ENCODE data around the gene SMIM13.

The SMIM13 gene

GRCh38 chr6:11161031-11161956, 67.7 kb downstream of the SMIM13 start:
- DNase-seq: no peak

- no peak for DNase-seq
Observed at GRCh38 chr6:11162262-11162661, 68.6 kb downstream of the SMIM13 start.

GRCh38 chr6:11163932-11164331, 70.3 kb downstream of the SMIM13 start:
- no peak for DNase-seq

GRCh38 chr6:11164717-11165646, 71.3 kb downstream of the SMIM13 start:
- no peak for DNase-seq

- no peak for DNase-seq
Observed at GRCh38 chr6:11166948-11167347, 73.3 kb downstream of the SMIM13 start.

- DNase-seq: no peak
Observed at GRCh38 chr6:11168091-11168635, 74.5 kb downstream of the SMIM13 start.

- no peak for DNase-seq
Observed at GRCh38 chr6:11171952-11172351, 78.3 kb downstream of the SMIM13 start.

- peak; percentile 74 for DNase-seq
Observed at GRCh38 chr6:11172501-11173327, 79.1 kb downstream of the SMIM13 start.

- no peak for DNase-seq
Observed at GRCh38 chr6:11174242-11174611, 80.6 kb downstream of the SMIM13 start.

- DNase-seq: no peak
Observed at GRCh38 chr6:11177271-11177670, 83.6 kb downstream of the SMIM13 start.

- DNase-seq: no peak
Observed at GRCh38 chr6:11179088-11179418, 85.4 kb downstream of the SMIM13 start.

- no peak for DNase-seq
Observed at GRCh38 chr6:11179419-11180202, 86.0 kb downstream of the SMIM13 start.

GRCh38 chr6:11181478-11182136, 88.0 kb downstream of the SMIM13 start:
- no peak for DNase-seq

- no peak for DNase-seq
Observed at GRCh38 chr6:11183761-11184362, 90.2 kb downstream of the SMIM13 start.

GRCh38 chr6:11185204-11185842, 91.7 kb downstream of the SMIM13 start:
- DNase-seq: no peak

- no peak for DNase-seq
Observed at GRCh38 chr6:11187301-11187700, 93.7 kb downstream of the SMIM13 start.
